Middle frontal gyrus (tissue), 1 donor: ENCODE results near the gene CPNE1.

Source experiments
- DNase-seq: peaks from one replicate; pipeline ENCODE4 v3.0.0-alpha.2; 2015; ENCODE audit warnings: low spot score; ENCODE audit errors: extremely low spot score

The CPNE1 gene

DNA sequence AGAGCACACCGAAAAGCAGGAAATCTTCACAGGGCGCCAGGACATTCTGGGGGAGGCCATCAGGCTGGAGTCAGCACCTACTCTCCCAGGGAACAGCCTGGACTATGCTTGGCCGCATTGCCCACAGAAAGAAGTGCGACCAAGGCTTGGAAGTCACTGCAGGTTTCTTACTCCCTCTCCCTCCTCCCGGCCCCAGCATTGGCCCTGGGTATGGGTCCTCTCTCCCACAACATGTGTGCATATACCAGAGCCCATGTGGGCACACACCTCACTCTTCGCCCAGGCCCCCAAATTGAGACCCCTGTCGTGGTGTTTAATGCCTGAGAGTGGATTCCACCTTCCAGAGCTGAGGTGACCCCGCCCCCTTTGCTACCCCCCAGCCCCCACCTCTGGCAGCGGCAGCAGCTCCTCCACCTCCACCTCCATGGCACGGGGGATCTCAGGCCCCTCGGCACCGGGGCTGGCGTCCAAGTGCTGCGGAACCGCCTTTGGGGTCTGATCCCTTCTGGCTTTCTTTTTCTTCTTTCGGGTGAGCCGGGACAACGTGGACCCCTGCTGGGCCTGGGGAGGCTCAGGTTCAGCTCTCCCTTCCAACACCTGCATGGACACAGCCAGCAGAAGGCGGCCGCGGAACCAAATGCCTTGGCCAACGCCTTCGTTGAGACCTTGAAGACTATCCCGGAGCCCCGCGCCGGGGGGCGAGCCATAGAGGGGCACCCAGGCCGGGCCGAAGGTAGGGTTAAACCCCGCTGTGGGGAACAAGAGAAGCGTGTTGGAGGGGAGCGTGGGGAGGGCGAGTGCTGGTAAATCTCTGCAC, 64.3 kb downstream of the CPNE1 start:
- DNase-seq, result no peak

DNA sequence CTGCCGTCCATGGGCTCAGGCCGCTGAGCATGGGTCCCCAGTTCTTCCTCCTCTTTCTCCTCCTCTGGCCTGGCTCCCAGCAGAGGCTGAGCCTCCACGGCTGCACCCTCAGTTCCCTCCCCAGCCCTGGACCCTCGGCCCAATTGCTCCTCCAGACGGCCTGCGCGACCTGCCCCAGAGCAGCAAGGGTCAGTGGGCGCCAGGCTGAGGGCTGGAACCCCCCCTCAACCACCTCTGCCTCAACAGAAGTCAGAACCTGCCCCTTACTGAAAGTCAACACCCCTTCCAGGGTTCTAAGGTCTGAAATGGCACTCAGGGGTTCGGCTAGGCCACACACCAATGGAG, 65.0 kb downstream of the CPNE1 start:
- DNase-seq, result no peak

DNA sequence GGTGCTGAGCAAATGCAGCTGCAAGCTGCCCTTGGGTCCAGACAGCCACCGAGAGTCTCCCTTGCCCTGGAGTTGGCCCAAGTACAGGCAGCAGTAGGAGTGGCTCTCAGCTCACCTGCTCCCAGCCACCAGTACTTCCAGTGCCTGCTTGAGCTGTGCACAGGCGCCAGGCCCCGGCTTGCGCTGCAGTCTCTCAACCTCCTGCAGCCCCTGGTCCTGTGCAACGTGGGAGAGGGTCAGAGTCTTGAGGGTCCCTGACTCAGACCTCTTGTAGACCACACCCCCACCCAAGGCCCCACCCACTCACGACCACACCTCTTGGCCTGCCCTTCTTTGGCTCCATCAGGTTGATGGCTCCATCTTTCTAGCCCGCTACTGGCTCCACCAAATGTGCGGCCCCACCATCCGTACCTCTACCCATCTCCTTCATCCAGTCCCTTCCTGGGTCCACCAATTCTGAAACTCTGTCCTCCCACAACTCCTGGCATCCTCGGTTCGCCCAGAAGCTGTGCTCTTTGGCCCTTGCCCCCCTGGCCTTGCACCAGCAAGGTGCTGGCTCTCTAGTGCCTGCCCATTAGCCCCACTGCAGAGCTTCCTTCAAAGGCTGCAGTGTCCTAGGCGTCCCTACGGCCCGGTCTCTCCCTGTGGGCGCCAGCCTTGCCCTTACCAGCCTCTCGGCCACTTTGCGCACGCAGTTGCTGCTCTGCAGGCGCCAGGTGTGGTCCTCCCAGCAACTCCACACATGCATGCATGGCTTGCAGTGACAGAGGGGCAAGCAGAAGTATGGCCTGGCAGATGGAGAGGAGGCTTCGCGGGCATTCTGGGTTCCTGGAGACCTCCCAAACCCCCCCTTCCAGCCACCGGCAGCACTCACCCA, 65.6 kb downstream of the CPNE1 start:
- DNase-seq, result no peak

DNA sequence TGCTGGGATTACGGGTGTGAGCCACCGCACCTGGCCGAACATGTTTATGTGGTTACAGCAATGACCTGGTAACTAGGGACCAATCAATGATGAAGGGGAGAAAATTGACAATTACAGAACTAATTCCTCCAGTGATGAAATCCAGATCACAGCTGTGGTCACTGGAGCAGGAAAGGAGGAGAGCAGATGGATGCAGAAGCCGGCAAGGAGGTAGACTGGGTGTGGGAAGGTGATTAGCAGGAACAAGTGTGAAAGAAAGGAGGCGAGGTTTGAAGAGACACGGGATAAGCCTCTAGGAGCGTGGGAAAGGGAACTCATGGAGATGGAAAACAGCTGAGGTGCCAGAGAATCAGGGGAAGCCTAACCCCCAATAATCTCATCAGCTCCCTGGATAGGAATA, 66.2 kb downstream of the CPNE1 start:
- DNase-seq, result no peak

GRCh38 chr20:35597186-35597585, 67.5 kb downstream of the CPNE1 start:
- no peak for DNase-seq

GRCh38 chr20:35595901-35596300, 68.8 kb downstream of the CPNE1 start:
- no peak for DNase-seq

DNA sequence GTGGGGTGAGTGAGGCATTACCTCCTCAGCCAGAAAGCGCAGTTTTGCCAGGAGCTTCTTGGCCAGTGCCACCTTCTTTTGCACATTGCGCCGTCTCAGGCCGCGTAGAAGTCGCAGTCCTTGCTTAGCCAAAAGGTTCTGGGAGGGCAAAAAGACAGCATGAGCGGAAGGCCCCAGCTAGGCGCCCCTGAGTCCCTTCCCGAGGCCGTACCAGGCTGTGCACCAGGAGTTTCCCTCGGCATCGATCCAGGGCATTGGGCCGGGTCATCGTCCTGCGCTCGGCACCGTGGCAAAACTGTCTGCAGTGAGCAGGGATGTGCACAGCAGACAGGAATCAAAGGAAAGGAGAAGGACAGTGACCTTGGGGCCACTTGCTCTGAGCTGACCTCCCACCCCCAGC, 69.2 kb downstream of the CPNE1 start:
- DNase-seq, result no peak

GRCh38 chr20:35592339-35592974, 72.2 kb downstream of the CPNE1 start:
- no peak for DNase-seq

GRCh38 chr20:35588397-35588796, 76.3 kb downstream of the CPNE1 start:
- DNase-seq, result no peak

DNA sequence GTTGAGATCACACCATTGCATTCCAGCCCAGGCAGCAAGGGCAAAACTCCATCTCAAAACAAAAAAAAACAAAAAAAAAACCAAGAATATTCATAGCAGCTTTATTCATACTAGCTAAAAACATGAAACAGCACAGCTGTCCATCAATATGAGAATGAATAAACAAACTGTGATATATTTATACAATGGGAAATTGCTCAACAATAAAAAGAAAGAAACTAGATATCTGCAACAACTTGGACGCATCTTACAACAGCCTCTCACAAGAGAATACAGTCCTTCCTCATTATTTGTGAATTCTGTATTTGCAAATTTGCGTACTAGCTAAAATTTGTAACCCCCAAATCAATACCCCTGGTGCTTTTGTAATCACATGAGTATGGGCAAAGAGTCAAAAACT, 77.3 kb downstream of the CPNE1 start:
- no peak for DNase-seq

DNA sequence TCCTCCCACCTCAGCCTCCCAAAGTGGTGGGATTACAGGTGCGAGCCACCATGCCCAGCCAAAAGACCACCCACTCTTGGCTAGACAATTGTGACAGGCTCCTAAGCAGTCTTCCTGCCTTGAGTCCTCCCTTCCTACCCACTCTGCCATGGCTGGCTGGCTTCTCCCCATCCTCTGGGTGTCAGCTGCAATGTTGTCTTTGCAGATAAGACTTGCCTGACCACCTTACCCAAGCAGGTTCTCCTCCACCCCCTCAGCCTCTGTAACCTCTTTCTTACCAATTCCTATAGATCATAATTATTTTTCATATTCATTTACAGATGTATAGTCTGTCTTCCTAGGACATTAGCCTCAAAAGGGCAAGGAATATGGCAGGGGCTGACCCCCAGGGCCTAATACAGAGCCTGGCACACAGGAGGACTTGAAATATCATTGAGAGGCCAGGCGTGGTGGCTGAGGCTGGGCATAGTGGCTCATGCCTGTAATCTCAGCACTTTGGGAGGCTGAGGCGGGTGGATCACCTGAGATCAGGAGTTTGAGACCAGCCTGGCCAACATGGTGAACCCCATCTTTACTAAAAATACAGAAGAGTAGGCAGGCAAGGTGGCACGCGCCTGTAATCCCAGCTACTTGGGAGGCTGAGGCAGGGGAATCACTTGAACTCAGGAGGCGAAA, 77.8 kb downstream of the CPNE1 start:
- DNase-seq, result no peak

GRCh38 chr20:35583636-35584560, 80.8 kb downstream of the CPNE1 start:
- no peak for DNase-seq

GRCh38 chr20:35582741-35583404, 81.8 kb downstream of the CPNE1 start:
- no peak for DNase-seq

GRCh38 chr20:35582131-35582530, 82.6 kb downstream of the CPNE1 start:
- DNase-seq, result no peak

GRCh38 chr20:35579196-35579595, 85.5 kb downstream of the CPNE1 start:
- no peak for DNase-seq

GRCh38 chr20:35578469-35578868, 86.2 kb downstream of the CPNE1 start:
- DNase-seq, result no peak

- DNase-seq, result no peak
Measured at GRCh38 chr20:35576816-35577215, 87.9 kb downstream of the CPNE1 start.
